ENCODE results near the gene STX18.

STX18 gene

DNA sequence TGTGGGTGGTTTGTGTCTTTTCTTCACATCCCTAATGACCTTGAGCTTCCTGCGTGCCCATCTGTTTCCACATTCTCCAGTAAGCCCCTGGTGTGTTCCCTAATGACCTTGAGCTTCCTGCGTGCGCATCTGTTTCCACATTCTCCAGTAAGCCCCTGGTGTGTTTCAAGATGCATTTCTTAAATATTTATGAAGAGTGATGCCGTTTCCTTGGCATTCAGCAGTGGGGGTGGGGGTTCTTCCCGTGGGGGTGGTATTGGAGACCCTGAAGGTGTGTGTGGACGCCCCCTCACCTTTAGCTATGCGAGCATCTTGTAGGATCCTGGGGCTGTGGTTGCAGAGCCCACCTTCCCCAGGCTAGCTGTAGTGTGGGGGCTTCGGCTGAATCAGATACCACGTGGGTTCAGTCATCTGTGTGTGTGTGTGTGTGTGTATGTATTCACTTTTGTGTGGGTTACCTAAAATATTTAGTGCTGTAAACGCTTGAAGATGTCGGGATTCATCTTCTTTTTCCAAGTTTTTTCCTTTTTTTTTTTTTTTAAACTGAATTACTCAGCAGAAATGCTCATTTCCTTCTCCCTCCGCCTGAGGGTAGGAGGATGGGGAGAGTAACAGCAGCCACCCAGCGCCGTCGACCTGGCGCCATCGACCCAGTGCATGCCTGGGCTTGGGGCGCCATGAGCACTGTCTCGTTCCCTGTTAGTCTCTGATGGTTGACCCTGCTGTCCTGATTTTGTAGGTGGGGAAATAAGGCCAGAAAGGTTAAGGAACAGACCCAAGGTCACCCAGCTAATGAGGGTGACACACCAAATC is 145.0 kb downstream of the STX18 start:
- peak overlapping the region; percentile 54 for H3K4me3 ChIP-seq (ENCODE audit: low read depth, low read length)
- TF ChIP-seq CTCF (IDR thresholded peaks at IDR 0.05; ENCODE audit: low read depth, low read length, missing control alignments): no peak
- DNase-seq (ENCODE audit: low read depth): no peak

- peak; percentile 50 for DNase-seq (ENCODE audit: low read depth)
- peak; percentile 34 for TF ChIP-seq CTCF (IDR thresholded peaks at IDR 0.05; ENCODE audit: low read depth, low read length, missing control alignments)
These were observed 145.8 kb downstream of the STX18 start for GRCh38 chr4:4395849-4396627.

GRCh38 chr4:4395371-4395770 is 146.5 kb downstream of the STX18 start:
- no peak for DNase-seq (ENCODE audit: low read depth)
- TF ChIP-seq CTCF (IDR thresholded peaks at IDR 0.05; ENCODE audit: low read depth, low read length, missing control alignments): no peak
- H3K4me3 ChIP-seq (ENCODE audit: low read depth, low read length): no peak overlapping the region

More at GRCh38 chr4:4395849-4396627, 145.8 kb downstream of the STX18 start:
- H3K4me3 ChIP-seq (ENCODE audit: low read depth, low read length): peak overlapping the region; percentile 54

GRCh38 chr4:4394644-4395043 is 147.2 kb downstream of the STX18 start:
- TF ChIP-seq CTCF (IDR thresholded peaks at IDR 0.05; ENCODE audit: low read depth, low read length, missing control alignments): no peak
- DNase-seq (ENCODE audit: low read depth): no peak
- no peak overlapping the region for H3K4me3 ChIP-seq (ENCODE audit: low read depth, low read length)

- TF ChIP-seq CTCF (IDR thresholded peaks at IDR 0.05; ENCODE audit: low read depth, low read length, missing control alignments): no peak
- no peak overlapping the region for H3K4me3 ChIP-seq (ENCODE audit: low read depth, low read length)
- DNase-seq (ENCODE audit: low read depth): no peak
These were observed 149.2 kb downstream of the STX18 start for GRCh38 chr4:4392501-4393183.

DNA sequence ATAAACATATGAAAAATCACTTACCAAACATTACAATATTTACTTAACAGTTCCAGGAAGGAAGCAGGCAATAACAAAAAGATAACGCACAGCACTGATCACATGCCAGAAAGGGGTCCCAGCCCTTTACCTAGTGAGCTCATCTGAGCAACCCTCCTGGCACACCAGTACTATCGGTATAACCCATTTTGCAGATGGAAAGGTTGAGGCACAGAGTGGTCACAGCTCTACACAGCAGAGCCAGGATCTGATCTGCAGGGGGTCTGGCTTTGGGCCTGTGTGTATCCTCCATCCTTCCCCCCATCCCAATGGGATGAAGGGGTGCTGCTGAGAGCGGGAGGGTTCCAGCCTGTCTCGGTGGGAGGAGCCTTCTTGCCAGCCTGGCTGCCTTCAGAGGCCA is 150.0 kb downstream of the STX18 start:
- no peak for DNase-seq (ENCODE audit: low read depth)
- no peak for TF ChIP-seq CTCF (IDR thresholded peaks at IDR 0.05; ENCODE audit: low read depth, low read length, missing control alignments)
- no peak overlapping the region for H3K4me3 ChIP-seq (ENCODE audit: low read depth, low read length)
